Gastroesophageal sphincter (tissue), 4 donors: ENCODE data around the gene DUSP12. TPM values are rescaled to one million over a fixed set of nuclear protein-coding genes. Genes with fewer than 3 reads are reported as not detected.

ENCODE experiments used
- ATAC-seq: fragments of 150-250 bp; one replicate; pipeline ENCODE4 v1.9.1; 2016; ENCODE audit warnings: mild to moderate bottlenecking, moderate library complexity
- H3K27ac ChIP-seq, 4 donors: fragments of 200-600 bp; sonication (generic) in 3 of 4; 1 replicate in 3 of 4; 2 replicates in 1 of 4; pipeline ENCODE4 v1.5.1; 2016 to 2019
- H3K27me3 ChIP-seq: fragments of 200-600 bp; sonication (generic); one replicate; pipeline ENCODE4 v1.5.1; 2019
- H3K36me3 ChIP-seq, 2 donors: fragments of 200-600 bp; sonication (generic); one replicate each; pipeline ENCODE4 v1.5.1; 2019; ENCODE audit warnings: control low read depth in 1 of 2
- H3K4me1 ChIP-seq, 3 donors: fragments of 200-600 bp; sonication (generic); 1 replicate in 2 of 3; 2 replicates in 1 of 3; pipeline ENCODE4 v1.5.1; 2016 to 2019; ENCODE audit warnings: control low read depth in 2 of 3
- H3K4me3 ChIP-seq, 2 donors: fragments of 200-600 bp; sonication (generic); one replicate each; pipeline ENCODE4 v1.5.1; 2019; ENCODE audit warnings: mild to moderate bottlenecking in 1 of 2, moderate library complexity in 1 of 2
- H3K9me3 ChIP-seq, 3 donors: fragments of 200-600 bp; sonication (generic); one replicate each; pipeline ENCODE4 v1.5.1; 2017 to 2019; ENCODE audit warnings: control low read depth in 2 of 3
- CTCF ChIP-seq, 4 experiments: fragments of 200-600 bp in 2 of 4; fragments of 450-650 bp in 2 of 4; sonication (generic) in 1 of 4; IDR thresholded peaks; one replicate each; pipeline ENCODE4 v1.5.1; 2017 to 2019; ENCODE audit warnings: antibody characterized with exemption in 4 of 4, mild to moderate bottlenecking in 2 of 4, moderate library complexity in 2 of 4
- EP300 ChIP-seq: sonication (generic); formaldehyde crosslinking; IDR thresholded peaks from one replicate; pipeline ENCODE4 v1.6.1; 2017; ENCODE audit warnings: antibody characterized with exemption, mild to moderate bottlenecking
- POLR2A ChIP-seq, 2 donors: fragments of 450-650 bp; IDR thresholded peaks; one replicate each; pipeline ENCODE4 v1.6.1; 2017; ENCODE audit warnings: antibody characterized with exemption in 2 of 2, mild to moderate bottlenecking in 2 of 2, moderate library complexity in 1 of 2
- POLR2AphosphoS5 ChIP-seq: sonication (generic); formaldehyde crosslinking; IDR thresholded peaks from one replicate; pipeline ENCODE4 v1.6.1; 2017; ENCODE audit warnings: antibody characterized with exemption
- WGBS, 2 donors: methylation state at CpG; one replicate each; pipeline ENCODE4 v1.1.5; 2018; ENCODE audit warnings: low coverage in 1 of 2; 5-methylcytosine and 5-hydroxymethylcytosine counted together
- total RNA-seq, 4 donors: library from RNA; depleted of rRNA; stranded (reverse); fragments of >200 nt; gene quantifications; one replicate each; pipeline ENCODE4 v1.1.0, GENCODE V29; 2016

DUSP12 gene
- total RNA-seq, 4 donors from 2014 or later: 16.8 to 31.8 (median 24.7) TPM

- peak; percentile 45 for ATAC-seq
- Histone ChIP-seq H3K9me3 (no peaks in the 10 kb centered on the region), H3K4me1 (peaks cover 0 to 7% (median 0%) of the 10 kb centered on the region in 3 donors), H3K4me3 (no peak overlapping the region), H3K36me3 (no peaks in the 10 kb centered on the region), H3K27me3 (peaks cover 27% of the 10 kb centered on the region), H3K27ac (peak overlapping the region in 1 of 4 donors; percentile 19)
- TF ChIP-seq CTCF (IDR thresholded peaks at IDR 0.05) (peak in 1 of 4 experiments; percentile 27), POLR2AphosphoS5 (no peak)
- 75 to 83% methylated on average over 2 to 4 of the region's 4 CpGs for WGBS, 2 donors
Observed at GRCh38 chr1:161738627-161739287, 10.8 kb upstream of the DUSP12 start.

- Histone ChIP-seq H3K36me3 (no peaks in the 10 kb centered on the region), H3K27me3 (peaks cover 27% of the 10 kb centered on the region), H3K27ac (no peak overlapping the region), H3K4me3 (no peak overlapping the region), H3K4me1 (peaks cover 0 to 7% (median 0%) of the 10 kb centered on the region in 3 donors), H3K9me3 (no peaks in the 10 kb centered on the region)
- TF ChIP-seq POLR2AphosphoS5 (no peak), EP300 (no peak), CTCF (IDR thresholded peaks at IDR 0.05) (no peak), POLR2A (IDR thresholded peaks at IDR 0.05) (no peak)
- ATAC-seq: peak; percentile 35
- 49 to 71% methylated on average over 5 to 8 of the region's 8 CpGs for WGBS, 2 donors
Observed at GRCh38 chr1:161739865-161740566, 9.6 kb upstream of the DUSP12 start.

DNA sequence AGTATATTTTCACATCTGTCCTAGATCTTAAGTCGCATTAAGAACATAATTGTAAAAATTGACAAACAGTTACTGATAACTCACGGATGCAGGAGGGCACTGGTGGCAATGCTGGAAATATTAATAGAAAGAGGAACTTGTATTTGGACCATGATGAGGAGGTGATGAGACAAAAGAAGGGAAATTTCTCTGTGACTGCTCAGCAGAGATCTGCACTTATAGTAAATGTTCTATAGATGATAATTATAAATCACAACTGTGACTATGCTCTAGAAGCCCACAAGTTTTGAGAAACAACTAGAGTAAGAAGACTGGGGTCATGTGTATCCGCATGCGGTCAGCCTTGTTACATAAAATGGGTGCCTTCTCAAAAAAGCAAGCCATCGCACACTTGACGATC, 8.7 kb upstream of the DUSP12 start:
- 74 to 79% methylated on average over 3 to 6 of the region's 6 CpGs for WGBS, 2 donors
- H3K27ac ChIP-seq: no peak overlapping the region
- no peaks in the 10 kb centered on the region for H3K36me3 ChIP-seq
- no peak for ATAC-seq
- TF ChIP-seq POLR2AphosphoS5 (no peak), EP300 (no peak), CTCF (IDR thresholded peaks at IDR 0.05) (no peak), POLR2A (IDR thresholded peaks at IDR 0.05) (no peak)
- no peak overlapping the region for H3K4me3 ChIP-seq
- H3K9me3 ChIP-seq: no peaks in the 10 kb centered on the region
- peaks cover 33% of the 10 kb centered on the region for H3K27me3 ChIP-seq
- peaks cover 0 to 7% (median 0%) of the 10 kb centered on the region in 3 donors for H3K4me1 ChIP-seq

GRCh38 chr1:161743231-161743630, 6.4 kb upstream of the DUSP12 start:
- H3K36me3 ChIP-seq: no peaks in the 10 kb centered on the region
- WGBS, 2 donors: 68 to 71% methylated on average over 5 to 8 of the region's 9 CpGs
- no peaks in the 10 kb centered on the region for H3K9me3 ChIP-seq
- H3K27ac ChIP-seq: no peak overlapping the region
- H3K27me3 ChIP-seq: peaks cover 29% of the 10 kb centered on the region
- H3K4me3 ChIP-seq: no peak overlapping the region
- no peak for ATAC-seq
- peaks cover 0 to 7% (median 0%) of the 10 kb centered on the region in 3 donors for H3K4me1 ChIP-seq
- TF ChIP-seq CTCF (IDR thresholded peaks at IDR 0.05): no peak
- no peak for TF ChIP-seq POLR2A (IDR thresholded peaks at IDR 0.05)
- no peak for TF ChIP-seq EP300
- TF ChIP-seq POLR2AphosphoS5: no peak

- TF ChIP-seq EP300 (no peak), POLR2AphosphoS5 (no peak), CTCF (IDR thresholded peaks at IDR 0.05) (no peak), POLR2A (IDR thresholded peaks at IDR 0.05) (no peak)
- H3K27ac ChIP-seq: no peak overlapping the region
- peaks cover 0 to 18% of the 10 kb centered on the region in 2 donors for H3K36me3 ChIP-seq
- H3K27me3 ChIP-seq: peaks cover 11% of the 10 kb centered on the region
- peaks cover 0 to 24% (median 8%) of the 10 kb centered on the region in 3 donors for H3K4me1 ChIP-seq
- ATAC-seq: no peak
- H3K9me3 ChIP-seq: no peaks in the 10 kb centered on the region
- 49 to 57% methylated on average over 3 to 6 of the region's 6 CpGs for WGBS, 2 donors
- H3K4me3 ChIP-seq: no peak overlapping the region
Observed at GRCh38 chr1:161747801-161748200, 1.8 kb upstream of the DUSP12 start.
